HFF-Myc (cell line): ENCODE data around the gene TCEAL7.
A peak's percentile ranks its signal among the peaks of the same experiment; 100 is the strongest.
"Not testable (repeated sequence)": the region's sequence is repeated elsewhere in the genome, so short reads cannot be mapped to it uniquely, and the experiment has no call there.

Experiments
- DNase-seq: peaks from one replicate; pipeline ENCODE4 v3.0.0-alpha.2; 2011; ENCODE audit warnings: low read depth; ENCODE audit errors: extremely low read depth
- H3K4me3 ChIP-seq: replicated peaks from 2 replicates; pipeline ENCODE4 v1.5.1; 2011; ENCODE audit warnings: low read depth, mild to moderate bottlenecking, control low read depth, low read length
- CTCF ChIP-seq: IDR thresholded peaks from 2 replicates; pipeline ENCODE4 v1.5.1; 2012; ENCODE audit warnings: mild to moderate bottlenecking, low read depth, low read length, control low read depth; ENCODE audit errors: missing control alignments

The TCEAL7 gene

GRCh38 chrX:103329991-103330390, at the start of gene TCEAL7:
Gene TCEAL7, plus strand, starts transcription at chrX:103330239. Its CDS starts 1,165 bp downstream, at chrX:103331404.
- TF ChIP-seq CTCF, result no peak
- DNase-seq, result no peak
- peak within 1 kb of the TSS; percentile 31 for H3K4me3 ChIP-seq

- no peak overlapping the region for H3K4me3 ChIP-seq
- no peak for TF ChIP-seq CTCF
- no peak for DNase-seq
Measured at GRCh38 chrX:103293118-103293517, 36.9 kb upstream of the TCEAL7 start.

- no peak for TF ChIP-seq CTCF
- H3K4me3 ChIP-seq, result no peak overlapping the region
- no peak for DNase-seq
Measured at GRCh38 chrX:103304705-103305104, 25.3 kb upstream of the TCEAL7 start.

GRCh38 chrX:103305666-103306065, 24.4 kb upstream of the TCEAL7 start:
- not testable (repeated sequence) for DNase-seq, H3K4me3 ChIP-seq

- DNase-seq, result no peak
- no peak for TF ChIP-seq CTCF
- peak overlapping the region; percentile 30; the same call in 1 of the 2 replicates for H3K4me3 ChIP-seq
Measured at GRCh38 chrX:103309860-103310554, 20.0 kb upstream of the TCEAL7 start.

GRCh38 chrX:103310555-103311398, 19.3 kb upstream of the TCEAL7 start, which contains the start of gene BEX2:
Gene BEX2, minus strand, starts transcription at chrX:103310990. Its CDS starts 1,014 bp downstream, at chrX:103309976.
- TF ChIP-seq CTCF, result no peak
- peak within 1 kb of the TSS; percentile 30; the same call in 1 of the 2 replicates for H3K4me3 ChIP-seq
- no peak for DNase-seq

GRCh38 chrX:103311399-103311780, 18.6 kb upstream of the TCEAL7 start:
- TF ChIP-seq CTCF, result no peak
- H3K4me3 ChIP-seq, result no peak overlapping the region
- DNase-seq, result no peak
